WTC11 (cell line): ENCODE measurements around the gene HDLBP. TPM values are rescaled to one million over a fixed set of nuclear protein-coding genes. Genes with fewer than 3 reads are reported as not detected.

Experiments used
- ATAC-seq: fragments of 200-7000 bp; cut with Tn5 transposase; 2 replicates; pipeline ENCODE4 v1.10.0; 2021; ENCODE audit warnings: mild to moderate bottlenecking, moderate library complexity
- CTCF ChIA-PET: fragments of 300-600 bp; sonication (Branson Sonifier 250); formaldehyde crosslinking; loops from one replicate; lab custom pipeline; 2021; ENCODE audit warnings: antibody characterized with exemption; lab: Charles Lee
- POLR2A ChIA-PET: fragments of 350-600 bp; sonication (Branson Sonifier 250); formaldehyde crosslinking; loops from one replicate; lab custom pipeline; 2021; ENCODE audit warnings: antibody characterized with exemption; lab: Charles Lee
- DNase-seq: peaks from one replicate; pipeline ENCODE4 v3.0.0; 2021; ENCODE audit warnings: low spot score
- H3K27ac Mint-ChIP-seq: 2 replicates; pipeline ENCODE4 v1.8.0; 2021; ENCODE audit warnings: mixed read lengths
- H3K27me3 Mint-ChIP-seq: 2 replicates; pipeline ENCODE4 v1.8.0; 2021; ENCODE audit warnings: low read depth, mild to moderate bottlenecking, moderate library complexity, mixed read lengths
- H3K36me3 Mint-ChIP-seq: 2 replicates; pipeline ENCODE4 v1.8.0; 2021; ENCODE audit warnings: mixed read lengths
- H3K4me1 Mint-ChIP-seq: 2 replicates; pipeline ENCODE4 v1.8.0; 2022; ENCODE audit warnings: mixed read lengths
- H3K4me3 Mint-ChIP-seq: 2 replicates; pipeline ENCODE4 v1.8.0; 2021; ENCODE audit warnings: mild to moderate bottlenecking, moderate library complexity, mixed read lengths
- H3K9me3 Mint-ChIP-seq: 2 replicates; pipeline ENCODE4 v1.8.0; 2021; ENCODE audit warnings: mixed read lengths
- ATF1 ChIP-seq: sonication (generic); formaldehyde crosslinking; IDR thresholded peaks from 2 replicates; pipeline ENCODE4 v1.8.1; 2023; ENCODE audit warnings: mild to moderate bottlenecking, moderate library complexity, missing genetic modification reagents
- EMX1 ChIP-seq: fragments of 250-450 bp; sonication (Bioruptor Pico); IDR thresholded peaks from 2 replicates; pipeline ENCODE4 v1.8.0; 2021; ENCODE audit warnings: mild to moderate bottlenecking
- ESRRA ChIP-seq: sonication (generic); formaldehyde crosslinking; IDR thresholded peaks from 2 replicates; pipeline ENCODE4 v1.8.1; 2022; ENCODE audit warnings: mild to moderate bottlenecking, missing genetic modification reagents, borderline replicate concordance
- FOXJ3 ChIP-seq: sonication (generic); formaldehyde crosslinking; IDR thresholded peaks from 2 replicates; pipeline ENCODE4 v1.9.0; 2021; ENCODE audit warnings: missing genetic modification reagents, mild to moderate bottlenecking, borderline replicate concordance
- FOXP1 ChIP-seq: sonication (generic); formaldehyde crosslinking; IDR thresholded peaks from 2 replicates; pipeline ENCODE4 v1.8.0; 2022; ENCODE audit warnings: missing genetic modification reagents, mild to moderate bottlenecking, moderate library complexity, borderline replicate concordance
- HMGA2 ChIP-seq: fragments of 250-450 bp; sonication (Bioruptor Pico); IDR thresholded peaks from 2 replicates; pipeline ENCODE4 v1.4.0; 2021; ENCODE audit warnings: mild to moderate bottlenecking, moderate library complexity
- KAT7 ChIP-seq: sonication (generic); formaldehyde crosslinking; IDR thresholded peaks from 2 replicates; pipeline ENCODE4 v1.8.1; 2023; ENCODE audit warnings: missing genetic modification reagents, mild to moderate bottlenecking, borderline replicate concordance
- MXD4 ChIP-seq: fragments of 250-450 bp; sonication (Bioruptor Pico); IDR thresholded peaks from 2 replicates; pipeline ENCODE4 v1.8.0; 2021; ENCODE audit warnings: mild to moderate bottlenecking, moderate library complexity, borderline replicate concordance
- NR2C2 ChIP-seq: sonication (generic); formaldehyde crosslinking; IDR thresholded peaks from 2 replicates; pipeline ENCODE4 v1.8.0; 2022; ENCODE audit warnings: mild to moderate bottlenecking, missing genetic modification reagents
- PRRX2 ChIP-seq: fragments of 250-450 bp; sonication (Bioruptor Pico); IDR thresholded peaks from 2 replicates; pipeline ENCODE4 v1.8.0; 2021; ENCODE audit warnings: mild to moderate bottlenecking
- TP53 ChIP-seq: sonication (generic); formaldehyde crosslinking; IDR thresholded peaks from 2 replicates; pipeline ENCODE4 v1.8.1; 2023; ENCODE audit warnings: mild to moderate bottlenecking, missing genetic modification reagents
- ZNF121 ChIP-seq: sonication (generic); formaldehyde crosslinking; IDR thresholded peaks from 2 replicates; pipeline ENCODE4 v1.8.0; 2023; ENCODE audit warnings: missing genetic modification reagents
- ZNF219 ChIP-seq: sonication (generic); formaldehyde crosslinking; IDR thresholded peaks from 2 replicates; pipeline ENCODE4 v1.8.0; 2023; ENCODE audit warnings: missing genetic modification reagents, mild to moderate bottlenecking, borderline replicate concordance
- ZNF416 ChIP-seq: fragments of 250-450 bp; sonication (Bioruptor Pico); IDR thresholded peaks from 2 replicates; pipeline ENCODE4 v1.9.0; 2021; ENCODE audit warnings: mild to moderate bottlenecking, inconsistent platforms
- ZNF423 ChIP-seq: fragments of 250-450 bp; sonication (Bioruptor Pico); IDR thresholded peaks from 2 replicates; pipeline ENCODE4 v2.1.2; 2022; ENCODE audit warnings: mild to moderate bottlenecking, moderate library complexity
- total RNA-seq: library from RNA; stranded (reverse); gene quantifications from 3 replicates; pipeline ENCODE4 v1.2.3, GENCODE V29; 2021
- TF ChIP-seq, protein P1 (sequence below): sonication (generic); formaldehyde crosslinking; IDR thresholded peaks from 2 replicates; pipeline ENCODE4 v1.8.1; 2023; ENCODE audit warnings: mild to moderate bottlenecking, missing genetic modification reagents
- TF ChIP-seq, protein P2 (sequence below): fragments of 250-450 bp; sonication (Bioruptor Pico); IDR thresholded peaks from 2 replicates; pipeline ENCODE4 v1.9.0; 2021; ENCODE audit warnings: mild to moderate bottlenecking
- TF ChIP-seq, protein P3 (sequence below): fragments of 250-450 bp; sonication (Bioruptor Pico); IDR thresholded peaks from 2 replicates; pipeline ENCODE4 v1.9.0; 2021; ENCODE audit warnings: mild to moderate bottlenecking
- TF ChIP-seq, protein P4 (sequence below): sonication (generic); formaldehyde crosslinking; conservative IDR thresholded peaks from 2 replicates; pipeline ENCODE4 v1.8.1; 2022; ENCODE audit warnings: mild to moderate bottlenecking, missing genetic modification reagents
- TF ChIP-seq, protein P5 (sequence below): sonication (generic); formaldehyde crosslinking; IDR thresholded peaks from 2 replicates; pipeline ENCODE4 v1.8.1; 2022; ENCODE audit warnings: mild to moderate bottlenecking, moderate library complexity, missing genetic modification reagents
- TF ChIP-seq, protein P6 (sequence below): sonication (generic); formaldehyde crosslinking; IDR thresholded peaks from 2 replicates; pipeline ENCODE4 v1.8.0; 2022; ENCODE audit warnings: mild to moderate bottlenecking, missing genetic modification reagents

HDLBP gene
- total RNA-seq, 1 experiment from 2014 or later, result 368 TPM

DNA sequence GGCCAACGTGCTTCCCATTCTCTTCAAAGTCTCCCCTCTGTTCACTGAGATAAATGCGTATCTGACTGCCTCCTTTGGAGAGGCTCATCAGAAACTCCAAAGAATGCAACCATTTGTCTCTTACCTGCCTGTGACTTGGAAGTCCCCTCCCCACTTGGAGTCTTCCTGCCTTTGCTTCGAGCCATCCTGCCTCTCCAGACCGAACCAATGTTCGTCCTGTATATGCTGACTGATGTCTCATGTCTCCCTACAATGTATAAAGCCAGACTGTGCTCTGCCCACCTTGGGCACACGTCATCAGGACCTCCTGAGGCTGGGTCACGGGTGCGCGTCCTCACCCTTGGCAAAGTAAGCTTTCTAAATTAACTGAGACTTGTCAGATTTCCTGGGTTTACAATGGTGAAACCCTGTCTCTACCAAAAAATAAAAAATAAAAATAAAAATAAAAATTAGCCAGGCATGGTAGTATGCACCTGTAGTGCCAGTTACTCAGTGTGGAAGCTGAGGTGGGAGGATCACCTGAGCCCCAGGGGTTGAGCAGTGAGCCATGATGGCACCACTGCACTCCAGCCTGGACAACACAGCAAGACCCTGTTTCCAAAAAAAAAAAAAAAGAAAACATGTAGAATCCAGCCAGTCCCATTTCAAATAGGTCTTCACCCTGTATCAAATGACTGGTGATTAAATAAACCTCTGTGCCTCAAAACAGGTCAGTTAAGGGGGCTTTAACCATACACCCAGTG, 29.0 kb downstream of the HDLBP start:
- ATAC-seq (peak; percentile 48; the same call in 1 of the 2 replicates), DNase-seq (no peak)
- TF ChIP-seq ZNF121 (CRISPR knock-in tag) (no peak), HMGA2 (no peak), NR2C2 (CRISPR knock-in tag) (no peak), ATF1 (CRISPR knock-in tag) (no peak), ESRRA (CRISPR knock-in tag) (no peak), KAT7 (CRISPR knock-in tag) (no peak), EMX1 (CRISPR knock-in tag) (no peak), MXD4 (no peak)
- TF ChIP-seq, protein P1, sequence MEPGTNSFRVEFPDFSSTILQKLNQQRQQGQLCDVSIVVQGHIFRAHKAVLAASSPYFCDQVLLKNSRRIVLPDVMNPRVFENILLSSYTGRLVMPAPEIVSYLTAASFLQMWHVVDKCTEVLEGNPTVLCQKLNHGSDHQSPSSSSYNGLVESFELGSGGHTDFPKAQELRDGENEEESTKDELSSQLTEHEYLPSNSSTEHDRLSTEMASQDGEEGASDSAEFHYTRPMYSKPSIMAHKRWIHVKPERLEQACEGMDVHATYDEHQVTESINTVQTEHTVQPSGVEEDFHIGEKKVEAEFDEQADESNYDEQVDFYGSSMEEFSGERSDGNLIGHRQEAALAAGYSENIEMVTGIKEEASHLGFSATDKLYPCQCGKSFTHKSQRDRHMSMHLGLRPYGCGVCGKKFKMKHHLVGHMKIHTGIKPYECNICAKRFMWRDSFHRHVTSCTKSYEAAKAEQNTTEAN (CRISPR knock-in tag), result no peak
- TF ChIP-seq, protein P2, sequence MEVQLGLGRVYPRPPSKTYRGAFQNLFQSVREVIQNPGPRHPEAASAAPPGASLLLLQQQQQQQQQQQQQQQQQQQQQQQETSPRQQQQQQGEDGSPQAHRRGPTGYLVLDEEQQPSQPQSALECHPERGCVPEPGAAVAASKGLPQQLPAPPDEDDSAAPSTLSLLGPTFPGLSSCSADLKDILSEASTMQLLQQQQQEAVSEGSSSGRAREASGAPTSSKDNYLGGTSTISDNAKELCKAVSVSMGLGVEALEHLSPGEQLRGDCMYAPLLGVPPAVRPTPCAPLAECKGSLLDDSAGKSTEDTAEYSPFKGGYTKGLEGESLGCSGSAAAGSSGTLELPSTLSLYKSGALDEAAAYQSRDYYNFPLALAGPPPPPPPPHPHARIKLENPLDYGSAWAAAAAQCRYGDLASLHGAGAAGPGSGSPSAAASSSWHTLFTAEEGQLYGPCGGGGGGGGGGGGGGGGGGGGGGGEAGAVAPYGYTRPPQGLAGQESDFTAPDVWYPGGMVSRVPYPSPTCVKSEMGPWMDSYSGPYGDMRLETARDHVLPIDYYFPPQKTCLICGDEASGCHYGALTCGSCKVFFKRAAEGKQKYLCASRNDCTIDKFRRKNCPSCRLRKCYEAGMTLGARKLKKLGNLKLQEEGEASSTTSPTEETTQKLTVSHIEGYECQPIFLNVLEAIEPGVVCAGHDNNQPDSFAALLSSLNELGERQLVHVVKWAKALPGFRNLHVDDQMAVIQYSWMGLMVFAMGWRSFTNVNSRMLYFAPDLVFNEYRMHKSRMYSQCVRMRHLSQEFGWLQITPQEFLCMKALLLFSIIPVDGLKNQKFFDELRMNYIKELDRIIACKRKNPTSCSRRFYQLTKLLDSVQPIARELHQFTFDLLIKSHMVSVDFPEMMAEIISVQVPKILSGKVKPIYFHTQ, result no peak
- Mint-ChIP-seq H3K36me3 (peaks cover 14% of the 10 kb centered on the region), H3K27me3 (no peaks in the 10 kb centered on the region), H3K9me3 (no peaks in the 10 kb centered on the region), H3K27ac (peak overlapping the region; percentile 91), H3K4me3 (no peak overlapping the region), H3K4me1 (peaks cover 20% of the 10 kb centered on the region)
- CTCF ChIA-PET, result no interaction called here
- POLR2A ChIA-PET, result no interaction called here

DNA sequence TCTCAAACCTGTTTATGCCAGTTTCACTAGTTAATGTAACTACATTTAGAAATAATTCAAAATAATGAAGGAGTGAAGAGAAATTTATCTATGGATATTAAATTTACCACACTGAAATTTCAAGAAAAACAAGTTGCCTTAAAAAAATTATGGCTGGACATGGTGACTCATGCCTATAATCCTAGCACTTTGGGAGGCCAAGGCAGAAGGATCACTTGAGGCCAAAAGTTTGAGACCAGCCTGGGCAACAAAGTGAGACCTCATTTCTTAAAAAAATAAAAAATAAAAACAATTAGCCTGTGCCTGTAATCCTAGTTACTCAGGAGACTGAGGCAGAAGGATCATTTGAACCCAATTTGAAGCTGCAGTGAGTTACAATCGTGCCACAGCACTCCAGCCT, 29.9 kb downstream of the HDLBP start:
- H3K27ac Mint-ChIP-seq, result peak overlapping the region; percentile 62
- ATAC-seq (no peak), DNase-seq (no peak)
- no peaks in the 10 kb centered on the region for H3K9me3 Mint-ChIP-seq
- H3K4me1 Mint-ChIP-seq, result peaks cover 21% of the 10 kb centered on the region
- ChIA-PET CTCF (no interaction called here), POLR2A (no interaction called here)
- TF ChIP-seq ZNF423 (CRISPR knock-in tag) (no peak), TP53 (CRISPR knock-in tag) (no peak), PRRX2 (CRISPR knock-in tag) (no peak), ZNF416 (CRISPR knock-in tag) (no peak), HMGA2 (no peak), FOXJ3 (CRISPR knock-in tag) (no peak), ZNF219 (no peak), FOXP1 (no peak), NR2C2 (CRISPR knock-in tag) (no peak)
- TF ChIP-seq, protein P3, sequence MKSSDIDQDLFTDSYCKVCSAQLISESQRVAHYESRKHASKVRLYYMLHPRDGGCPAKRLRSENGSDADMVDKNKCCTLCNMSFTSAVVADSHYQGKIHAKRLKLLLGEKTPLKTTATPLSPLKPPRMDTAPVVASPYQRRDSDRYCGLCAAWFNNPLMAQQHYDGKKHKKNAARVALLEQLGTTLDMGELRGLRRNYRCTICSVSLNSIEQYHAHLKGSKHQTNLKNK (CRISPR knock-in tag), result no peak
- TF ChIP-seq, protein P4, sequence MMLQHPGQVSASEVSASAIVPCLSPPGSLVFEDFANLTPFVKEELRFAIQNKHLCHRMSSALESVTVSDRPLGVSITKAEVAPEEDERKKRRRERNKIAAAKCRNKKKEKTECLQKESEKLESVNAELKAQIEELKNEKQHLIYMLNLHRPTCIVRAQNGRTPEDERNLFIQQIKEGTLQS (CRISPR knock-in tag), result no peak
- TF ChIP-seq, protein P5, sequence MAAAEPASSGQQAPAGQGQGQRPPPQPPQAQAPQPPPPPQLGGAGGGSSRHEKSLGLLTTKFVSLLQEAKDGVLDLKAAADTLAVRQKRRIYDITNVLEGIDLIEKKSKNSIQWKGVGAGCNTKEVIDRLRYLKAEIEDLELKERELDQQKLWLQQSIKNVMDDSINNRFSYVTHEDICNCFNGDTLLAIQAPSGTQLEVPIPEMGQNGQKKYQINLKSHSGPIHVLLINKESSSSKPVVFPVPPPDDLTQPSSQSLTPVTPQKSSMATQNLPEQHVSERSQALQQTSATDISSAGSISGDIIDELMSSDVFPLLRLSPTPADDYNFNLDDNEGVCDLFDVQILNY (CRISPR knock-in tag), result no peak
- TF ChIP-seq, protein P6, sequence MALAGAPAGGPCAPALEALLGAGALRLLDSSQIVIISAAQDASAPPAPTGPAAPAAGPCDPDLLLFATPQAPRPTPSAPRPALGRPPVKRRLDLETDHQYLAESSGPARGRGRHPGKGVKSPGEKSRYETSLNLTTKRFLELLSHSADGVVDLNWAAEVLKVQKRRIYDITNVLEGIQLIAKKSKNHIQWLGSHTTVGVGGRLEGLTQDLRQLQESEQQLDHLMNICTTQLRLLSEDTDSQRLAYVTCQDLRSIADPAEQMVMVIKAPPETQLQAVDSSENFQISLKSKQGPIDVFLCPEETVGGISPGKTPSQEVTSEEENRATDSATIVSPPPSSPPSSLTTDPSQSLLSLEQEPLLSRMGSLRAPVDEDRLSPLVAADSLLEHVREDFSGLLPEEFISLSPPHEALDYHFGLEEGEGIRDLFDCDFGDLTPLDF (CRISPR knock-in tag), result no peak
- no peak overlapping the region for H3K4me3 Mint-ChIP-seq
- peaks cover 14% of the 10 kb centered on the region for H3K36me3 Mint-ChIP-seq
- H3K27me3 Mint-ChIP-seq, result no peaks in the 10 kb centered on the region
